NOMO-1 (cell line): Measurements from ENCODE around the gene TNFAIP1.

Source experiments
- DNase-seq, 2 experiments: peaks; one replicate each; lab custom pipeline; 2025; ENCODE audit not compliant: unreplicated experiment in 2 of 2; lab: John Stamatoyannopoulos, UW

TNFAIP1 gene

GRCh38 chr17:28344435-28344901, 8.9 kb downstream of the TNFAIP1 start:
- no peak for DNase-seq

DNA sequence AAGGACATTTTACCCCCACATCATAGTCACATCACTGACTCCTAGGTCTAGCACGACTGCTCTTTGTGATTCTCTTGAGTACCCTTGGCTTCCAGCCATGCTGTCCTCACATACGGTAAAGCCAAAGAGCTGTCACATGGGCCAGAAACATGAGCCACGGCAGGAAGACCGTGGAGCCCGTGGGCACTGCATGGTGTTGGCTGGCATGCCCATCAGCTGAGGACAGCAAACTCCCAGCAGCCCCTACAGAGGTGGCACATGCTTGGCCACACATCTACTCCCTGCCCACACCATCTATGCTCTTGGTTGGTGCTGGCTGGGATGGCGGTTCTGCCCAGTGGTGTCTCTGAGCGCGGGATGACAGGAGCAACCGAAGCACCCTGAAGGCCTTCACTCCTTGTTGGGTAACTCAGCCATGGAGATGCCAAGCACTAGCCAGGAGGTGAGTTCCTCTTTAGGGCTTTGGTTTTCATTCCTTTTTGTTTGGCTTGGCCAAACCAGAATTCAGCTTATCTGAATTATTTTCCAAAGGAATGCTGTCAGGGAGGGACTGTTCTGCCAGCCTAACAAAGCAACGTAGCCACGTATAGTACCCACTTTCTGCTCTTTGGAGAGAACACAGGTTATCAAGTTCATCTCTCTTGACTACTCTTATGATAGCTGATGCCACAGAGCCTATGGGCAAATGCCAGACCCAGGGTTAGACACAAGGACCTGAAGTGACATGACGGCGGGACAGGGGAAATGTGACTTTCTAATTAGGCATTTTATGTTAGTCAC, 10.0 kb downstream of the TNFAIP1 start:
- no peak for DNase-seq

- DNase-seq: no peak
These were observed 10.6 kb downstream of the TNFAIP1 start for GRCh38 chr17:28346199-28346580.

DNA sequence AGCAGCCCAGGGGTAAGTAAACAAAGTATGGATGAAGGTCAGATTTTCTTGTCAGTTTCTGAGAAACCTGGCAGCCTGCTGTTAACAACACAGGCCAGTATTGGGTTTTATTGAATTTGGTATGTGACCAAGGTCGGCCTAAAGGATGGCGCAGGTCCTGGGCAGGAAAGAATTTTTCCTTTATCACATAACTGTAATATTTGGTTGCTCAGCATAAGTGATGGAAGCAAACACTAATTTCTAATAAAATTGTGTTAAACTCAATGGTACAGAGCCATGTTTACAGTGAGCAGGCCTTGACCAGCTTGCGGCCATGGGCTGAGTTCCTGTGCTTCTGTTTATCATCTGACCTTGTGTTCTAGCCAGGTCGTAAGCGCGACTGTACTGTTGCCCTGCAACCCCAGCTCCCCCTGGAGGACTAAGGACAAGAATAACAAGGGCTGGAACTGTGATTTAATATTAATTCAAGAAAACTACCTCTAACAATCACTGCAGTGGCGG, 11.2 kb downstream of the TNFAIP1 start:
- DNase-seq: no peak

DNA sequence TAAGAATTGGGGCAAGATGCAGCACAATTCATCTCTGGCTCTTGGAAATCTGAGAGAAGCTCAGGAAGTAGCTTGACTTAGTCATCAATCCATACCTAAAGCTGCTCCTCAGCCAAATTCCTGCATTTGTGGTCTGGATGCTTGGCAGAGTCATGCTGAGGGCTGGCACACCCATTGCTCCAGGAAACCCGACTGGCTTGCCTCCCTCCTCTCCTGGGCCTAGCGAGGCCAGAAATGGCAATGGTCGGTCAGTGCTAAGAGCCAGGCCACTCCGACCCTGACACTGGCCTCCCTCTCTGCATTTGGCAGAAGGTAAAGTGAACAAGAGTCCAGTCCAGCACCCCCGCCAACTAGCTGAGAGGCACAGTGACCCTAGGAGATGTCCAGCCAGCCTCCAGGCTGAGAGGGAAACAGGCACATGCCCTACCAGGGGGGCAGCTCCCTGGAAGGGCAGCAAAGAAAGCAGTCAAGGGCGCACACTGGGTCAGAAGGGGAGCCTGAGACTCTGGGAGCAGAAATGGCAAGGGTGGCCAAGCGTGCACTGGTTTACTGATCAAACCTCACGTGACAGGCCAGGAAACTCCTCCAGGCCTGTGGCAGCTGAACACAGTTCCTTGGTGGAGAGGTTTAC, 11.8 kb downstream of the TNFAIP1 start:
- DNase-seq: no peak

GRCh38 chr17:28348979-28349378, 13.4 kb downstream of the TNFAIP1 start:
- no peak for DNase-seq

GRCh38 chr17:28350271-28350670, 14.7 kb downstream of the TNFAIP1 start:
- no peak for DNase-seq

- peak; percentile 91 to 99 for DNase-seq
These were observed 21.7 kb downstream of the TNFAIP1 start, which contains the start of gene POLDIP2 for GRCh38 chr17:28357061-28357900. Gene POLDIP2, minus strand, starts transcription at chr17:28357527. Its CDS starts 79 bp downstream, at chr17:28357448.

DNA sequence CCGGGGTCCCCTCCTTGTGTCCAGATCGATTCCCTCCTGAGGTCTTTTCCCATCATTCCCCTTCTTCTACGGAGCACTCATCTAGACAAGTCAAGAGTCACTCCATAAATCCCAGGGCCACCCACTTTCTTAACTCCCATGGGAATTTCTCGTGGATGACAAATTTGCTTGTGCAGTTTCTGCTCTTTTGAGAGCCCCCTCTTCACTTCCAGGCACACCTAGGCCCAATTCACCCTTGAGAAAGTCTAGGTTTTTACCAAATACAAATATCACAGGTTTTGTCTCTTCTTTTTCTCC, 22.3 kb downstream of the TNFAIP1 start:
- no peak for DNase-seq

DNA sequence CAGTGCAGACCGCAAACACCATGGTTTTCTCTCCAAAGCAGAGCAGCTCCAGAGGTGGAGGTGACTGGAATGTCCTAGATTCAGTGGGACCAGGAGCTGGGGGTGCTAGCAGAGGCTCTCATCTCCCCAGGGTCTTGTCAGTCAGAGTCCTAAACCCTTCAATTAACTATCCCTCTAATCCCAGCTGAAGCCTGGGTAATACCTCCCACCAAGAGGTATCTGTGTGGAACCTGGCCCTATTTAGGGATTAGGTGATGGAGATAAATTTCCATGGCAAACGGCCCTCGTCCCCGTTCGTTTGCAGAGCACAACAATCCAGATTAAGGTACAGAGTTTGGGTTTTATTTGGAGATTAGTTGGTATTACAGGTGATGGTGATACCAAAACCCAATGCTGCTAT, 27.6 kb downstream of the TNFAIP1 start:
- DNase-seq: no peak

DNA sequence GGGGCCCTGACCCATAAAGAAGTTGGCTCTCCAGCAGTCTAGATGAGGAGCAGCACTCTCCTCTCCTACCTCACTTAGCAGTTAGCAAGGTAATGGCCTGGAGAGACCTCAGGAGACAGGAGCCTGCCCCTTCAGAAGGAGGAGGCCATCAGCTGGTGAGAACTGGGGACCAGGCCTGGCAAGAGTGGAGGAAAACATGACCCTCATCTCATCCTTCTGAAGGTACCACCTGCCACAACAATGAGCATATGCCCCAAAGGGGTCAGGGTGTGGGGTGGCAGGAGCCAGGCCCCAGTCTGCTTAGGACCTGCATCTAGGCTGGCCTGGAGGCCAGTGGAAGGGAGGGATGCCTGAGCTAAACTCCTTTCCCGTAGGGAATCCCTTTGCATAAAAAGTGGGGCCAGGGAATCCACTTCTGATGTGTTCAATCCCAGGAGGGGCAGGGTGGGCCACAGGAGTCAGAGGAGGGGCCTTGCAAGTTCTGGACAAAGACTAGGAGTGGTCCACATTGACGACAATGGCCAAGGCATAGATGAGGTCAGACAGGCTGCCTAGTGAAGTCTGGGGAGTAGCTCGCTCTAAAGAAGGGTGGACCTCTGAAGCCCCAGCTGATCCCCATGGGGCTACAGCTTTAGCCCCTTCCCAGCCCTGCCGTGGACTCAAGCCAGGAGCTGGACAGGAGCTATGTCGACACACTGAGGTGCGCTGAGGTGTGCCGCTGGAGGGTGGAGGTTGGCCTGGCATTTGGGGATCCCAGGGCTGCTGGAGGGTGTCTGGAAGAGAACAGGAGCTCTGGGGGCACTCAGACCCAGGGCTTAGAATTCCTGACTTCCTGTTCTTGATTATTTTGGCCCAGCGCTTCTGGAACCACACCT, 28.5 kb downstream of the TNFAIP1 start:
- DNase-seq: no peak

DNA sequence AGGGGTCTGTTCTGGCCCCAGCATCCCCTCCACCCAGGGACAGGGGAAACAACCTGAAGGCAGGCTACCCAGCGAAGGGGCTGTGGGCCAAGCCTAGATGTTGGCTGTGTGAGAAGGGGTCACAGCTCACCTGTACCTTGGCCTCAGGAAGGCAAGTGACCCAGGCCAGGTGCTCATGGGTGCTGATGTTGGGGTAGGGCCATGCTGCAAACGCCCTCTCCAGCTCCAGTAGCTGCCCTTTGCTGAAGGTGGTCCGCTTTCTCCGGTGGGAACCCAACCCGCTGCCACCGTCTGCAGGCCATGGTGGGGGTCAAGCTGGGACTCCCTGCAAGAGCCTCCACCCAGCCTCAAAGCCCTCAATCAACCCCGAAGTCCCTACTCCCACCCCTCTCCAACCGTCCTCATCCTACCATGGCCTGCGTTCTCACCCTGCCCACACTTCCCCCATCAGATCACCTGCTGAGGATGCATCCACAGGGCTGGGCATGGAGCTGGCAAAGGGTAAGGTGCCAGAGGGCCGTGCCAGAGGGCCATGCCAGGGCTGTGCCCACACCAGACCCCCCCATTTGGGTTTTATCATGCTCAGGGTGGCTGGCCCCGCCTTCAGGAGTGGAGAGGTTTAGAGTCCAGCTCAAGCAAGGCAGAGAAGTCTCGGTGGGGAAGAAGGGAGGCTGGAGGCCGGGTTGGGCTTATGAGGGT, 29.3 kb downstream of the TNFAIP1 start, which contains the start of gene SEBOX:
TSS of gene SEBOX (minus strand) at position 535 of the 699 bp plus-strand sequence. CDS start at position 487, 48 bp downstream.
- no peak for DNase-seq

DNA sequence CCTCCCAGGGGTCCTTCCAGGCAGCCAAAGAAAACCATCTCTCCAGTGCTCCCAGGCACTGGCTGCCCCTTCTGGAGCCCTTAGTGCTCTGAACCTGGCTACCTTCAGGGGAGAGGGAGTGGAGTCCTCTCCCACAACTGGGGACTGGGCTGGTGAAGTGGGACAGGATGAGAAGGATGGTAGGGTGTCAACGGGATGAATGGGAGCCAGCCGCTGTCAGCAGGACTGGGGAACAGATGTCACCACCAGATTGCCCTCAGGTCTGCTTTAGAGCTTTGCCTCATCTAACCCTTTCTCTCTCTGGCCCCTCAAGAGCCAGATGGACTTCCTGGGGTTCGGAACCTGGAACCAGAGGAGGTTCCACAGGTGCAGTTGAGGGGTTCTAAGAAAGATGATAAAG, 29.9 kb downstream of the TNFAIP1 start:
- DNase-seq: no peak

GRCh38 chr17:28366605-28367004, 31.0 kb downstream of the TNFAIP1 start:
- no peak for DNase-seq

DNA sequence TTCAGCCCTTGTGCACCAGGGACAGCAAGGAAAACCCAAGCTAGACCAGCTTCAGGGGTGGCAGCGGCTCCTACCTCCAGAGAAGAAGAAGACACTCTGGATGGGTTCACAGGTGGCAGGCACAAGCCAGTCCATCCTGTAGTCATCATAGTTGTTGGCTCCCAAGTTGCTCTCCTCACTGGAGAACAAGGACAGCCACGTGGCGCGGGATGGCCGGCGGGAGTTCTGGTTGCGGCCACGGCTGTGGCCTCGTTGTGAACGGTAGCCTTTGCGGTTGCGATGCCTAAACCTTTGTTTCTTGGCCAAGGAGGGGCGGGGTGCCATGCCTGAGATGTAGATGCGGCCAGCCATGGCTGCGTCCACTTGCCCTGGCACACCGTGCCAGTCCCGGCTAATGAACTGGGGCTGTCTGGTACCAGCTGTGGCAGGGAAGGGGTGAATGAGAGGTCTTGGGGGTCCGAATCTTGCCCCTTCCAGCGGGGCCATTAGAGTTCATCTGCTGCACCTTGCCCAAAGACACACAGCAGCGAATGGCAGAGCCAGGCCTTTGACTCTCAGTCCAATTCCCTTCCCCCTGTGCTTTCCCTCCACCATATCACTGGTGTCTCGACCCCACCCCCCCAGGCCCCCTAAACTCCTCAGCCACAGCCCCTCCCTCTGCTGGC, 32.2 kb downstream of the TNFAIP1 start:
- DNase-seq: no peak

DNA sequence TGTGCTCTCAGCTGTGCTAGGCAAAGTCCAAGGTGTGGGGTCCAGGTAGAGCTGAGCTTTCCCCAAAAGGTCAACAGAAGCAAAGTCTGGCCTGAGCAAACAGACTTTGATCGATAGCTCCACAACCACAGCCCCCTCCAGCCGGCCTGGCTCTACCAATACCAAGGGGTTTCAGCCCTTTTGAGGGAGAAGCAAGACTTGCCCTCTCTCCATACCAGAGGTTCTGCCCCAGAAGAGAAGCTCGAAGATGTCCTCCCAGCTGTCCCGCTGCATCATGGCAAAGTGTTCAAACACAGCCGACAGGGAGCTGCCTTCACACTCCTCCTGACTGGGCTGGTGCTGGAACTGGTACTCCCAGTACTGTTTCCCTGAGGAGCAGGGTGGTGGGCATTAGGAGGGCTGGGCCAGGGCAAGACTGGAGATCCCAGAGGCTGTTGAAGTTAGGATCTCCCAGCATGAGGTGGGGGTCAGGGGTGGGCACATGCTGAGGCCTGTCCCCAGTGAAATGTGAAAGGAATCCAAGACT, 32.8 kb downstream of the TNFAIP1 start:
- DNase-seq: no peak

DNA sequence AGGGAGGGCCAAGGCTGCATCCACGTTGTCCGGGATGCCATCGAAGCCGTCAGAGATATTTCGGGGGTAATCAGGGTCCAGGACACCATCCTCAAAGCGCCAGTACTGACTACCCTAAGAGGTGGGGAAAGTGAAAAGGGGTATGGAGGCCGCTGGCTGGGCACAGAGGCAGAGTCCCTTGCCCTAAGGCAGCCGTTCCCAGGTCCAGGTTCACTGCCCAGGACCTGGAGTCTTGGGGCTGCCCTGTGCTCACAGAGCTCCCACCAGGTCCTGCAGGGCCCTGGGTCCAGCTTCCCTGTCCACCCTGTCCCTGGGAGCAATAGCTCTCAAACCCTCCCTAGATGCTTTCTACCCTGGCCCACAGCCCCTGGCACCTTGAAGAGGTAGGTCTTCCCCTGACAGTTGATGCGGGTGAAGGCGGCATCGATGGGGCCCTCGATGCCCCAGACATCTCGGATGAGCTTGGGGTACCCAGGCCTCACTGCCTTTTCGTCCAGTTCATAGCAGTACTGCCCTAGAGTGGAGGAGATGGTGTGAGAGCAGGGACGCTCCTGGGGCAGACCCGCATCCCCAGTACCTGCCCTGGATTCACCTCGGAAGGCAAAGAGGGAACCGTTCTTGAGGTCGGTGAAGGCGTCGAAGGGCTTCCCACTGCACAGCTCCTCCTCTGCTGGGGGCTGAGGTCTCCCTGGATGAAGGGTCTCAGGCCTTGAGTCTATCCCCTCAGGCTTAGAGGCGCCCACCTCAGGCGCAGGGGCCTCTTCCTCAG, 33.5 kb downstream of the TNFAIP1 start:
- no peak for DNase-seq

DNA sequence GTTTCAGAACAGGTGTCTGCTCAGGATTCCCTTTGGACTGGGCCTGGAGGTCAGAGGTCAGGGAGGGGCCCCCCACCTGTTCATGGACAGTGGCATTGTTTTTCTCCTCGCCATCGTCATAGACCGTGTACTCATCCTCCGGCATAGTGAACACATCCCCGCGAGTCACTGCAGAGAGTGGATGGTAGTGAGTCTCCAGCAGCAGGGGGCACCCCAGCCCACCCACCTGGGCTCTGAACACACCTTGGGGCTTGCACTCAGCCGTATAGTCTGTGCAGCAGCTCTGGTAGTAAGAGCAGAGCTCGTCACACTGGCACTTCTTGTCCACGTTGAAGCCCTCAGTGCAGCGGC, 34.1 kb downstream of the TNFAIP1 start:
- DNase-seq: no peak
